Naive thymus-derived CD8-positive, alpha-beta T cell (primary cell): ENCODE data around the gene INPP5D. TPM values are rescaled to one million over a fixed set of nuclear protein-coding genes. Genes with fewer than 3 reads are reported as not detected.
"Not testable (repeated sequence)": the region's sequence is repeated elsewhere in the genome, so short reads cannot be mapped to it uniquely, and the experiment has no call there.

Source experiments
- ATAC-seq, 2 donors: fragments of 150-1000 bp; cut with Tn5 transposase in 1 of 2; sonication (Bioruptor Pico), chemical (Tn5 transposase) in 1 of 2; 1 replicate in 1 of 2; 2 replicates in 1 of 2; pipeline ENCODE4 v1.10.0; 2021; ENCODE audit warnings: mild to moderate bottlenecking in 2 of 2, moderate library complexity in 2 of 2
- POLR2A ChIA-PET: fragments of 350-600 bp; sonication (Branson Sonifier 250); formaldehyde crosslinking; loops from one replicate; lab custom pipeline; 2021; ENCODE audit warnings: antibody characterized with exemption; lab: Charles Lee
- DNase-seq, 10 donors: peaks; one replicate each; pipeline versions ENCODE4 v3.0.0 to v3.0.0-alpha.2; 2020 to 2022
- H3K27ac Mint-ChIP-seq, 10 donors: one replicate each; pipeline ENCODE4 v1.8.0; 2020 to 2022; ENCODE audit warnings: mild to moderate bottlenecking in 10 of 10, mixed read lengths in 10 of 10, moderate library complexity in 4 of 10, inconsistent platforms in 1 of 10
- H3K27me3 Mint-ChIP-seq, 5 donors: one replicate each; pipeline ENCODE4 v1.8.0; 2021 to 2022; ENCODE audit warnings: mixed read lengths in 5 of 5
- H3K36me3 Mint-ChIP-seq, 3 donors: one replicate each; pipeline ENCODE4 v1.8.0; 2020 to 2022; ENCODE audit warnings: mixed read lengths in 3 of 3, mild to moderate bottlenecking in 2 of 3, inconsistent platforms in 1 of 3
- H3K4me1 Mint-ChIP-seq, 4 donors: one replicate each; pipeline ENCODE4 v1.8.0; 2021 to 2022; ENCODE audit warnings: mixed read lengths in 4 of 4
- H3K4me3 Mint-ChIP-seq, 10 donors: one replicate each; pipeline ENCODE4 v1.8.0; 2020 to 2022; ENCODE audit warnings: mild to moderate bottlenecking in 10 of 10, mixed read lengths in 10 of 10, moderate library complexity in 6 of 10, inconsistent platforms in 1 of 10
- H3K9me3 Mint-ChIP-seq, 9 donors: one replicate each; pipeline ENCODE4 v1.8.0; 2020 to 2022; ENCODE audit warnings: mixed read lengths in 9 of 9, mild to moderate bottlenecking in 3 of 9, inconsistent platforms in 1 of 9, moderate library complexity in 1 of 9
- polyA plus RNA-seq, 3 donors: library from polyadenylated mRNA; unstranded; fragments of 300-500 nt; fragmentation: Illumina TruSeq; gene quantifications; one replicate each; pipeline ENCODE4 v1.2.3, GENCODE V29; 2021
- total RNA-seq, 8 experiments: library from RNA in 2 of 8; stranded (reverse) in 2 of 8; gene quantifications; one replicate each; pipeline ENCODE4 v1.2.3 and lab custom pipeline; 2021 to 2026

The INPP5D gene
- total and polyA plus RNA-seq, 5 experiments from 2014 or later = 36.4 to 124 (median 88.3) TPM

- peak overlapping the region in 5 of 10 donors; percentile 25 to 80 (median 61) for H3K27ac Mint-ChIP-seq
- H3K4me3 Mint-ChIP-seq = peak overlapping the region in 6 of 10 donors; percentile 26 to 70 (median 62)
- peaks cover 0 to 38% (median 5%) of the 10 kb centered on the region in 3 donors for H3K36me3 Mint-ChIP-seq
- H3K9me3 Mint-ChIP-seq = no peaks in the 10 kb centered on the region
- POLR2A ChIA-PET = interaction anchor here (0.6 to 3.7 kb wide), 3 partner anchors 13 to 78 kb away, joined by 3 to 16 read pairs (median 3); partner anchors contain the start of gene INPP5D
- ATAC-seq = no peak
- no peaks in the 10 kb centered on the region for H3K27me3 Mint-ChIP-seq
- H3K4me1 Mint-ChIP-seq = peaks cover 44 to 89% (median 78%) of the 10 kb centered on the region in 4 donors
- no peak for DNase-seq
These were observed 55.6 kb downstream of the INPP5D start for GRCh38 chr2:233115741-233116140.

GRCh38 chr2:233116946-233117345 lies 56.8 kb downstream of the INPP5D start:
- POLR2A ChIA-PET = no interaction called here
- ATAC-seq (no peak), DNase-seq (no peak)
- Mint-ChIP-seq H3K36me3 (peaks cover 1 to 39% (median 6%) of the 10 kb centered on the region in 3 donors), H3K4me3 (peak overlapping the region in 5 of 10 donors; percentile 11 to 59 (median 33)), H3K27me3 (no peaks in the 10 kb centered on the region), H3K27ac (peak overlapping the region in 1 of 10 donors; percentile 34), H3K4me1 (peaks cover 44 to 81% (median 72%) of the 10 kb centered on the region in 4 donors), H3K9me3 (no peaks in the 10 kb centered on the region)

- Mint-ChIP-seq H3K27me3 (no peaks in the 10 kb centered on the region), H3K4me1 (peaks cover 43 to 78% (median 71%) of the 10 kb centered on the region in 4 donors), H3K36me3 (peaks cover 4 to 42% (median 10%) of the 10 kb centered on the region in 3 donors), H3K9me3 (no peaks in the 10 kb centered on the region), H3K27ac (peak overlapping the region in 3 of 10 donors; percentile 14 to 84 (median 70)), H3K4me3 (peak overlapping the region in 5 of 10 donors; percentile 20 to 59 (median 33))
- no peak for ATAC-seq
- POLR2A ChIA-PET = no interaction called here
- DNase-seq = no peak
These were observed 57.2 kb downstream of the INPP5D start for GRCh38 chr2:233117351-233117750.

- Mint-ChIP-seq H3K4me3 (peak overlapping the region in 9 of 10 donors; percentile 7 to 77 (median 45)), H3K36me3 (peaks cover 8 to 46% (median 17%) of the 10 kb centered on the region in 3 donors), H3K27ac (peak overlapping the region; percentile 14 to 84 (median 72)), H3K27me3 (no peaks in the 10 kb centered on the region), H3K9me3 (peaks cover 0 to 3% (median 0%) of the 10 kb centered on the region in 9 donors), H3K4me1 (peaks cover 43 to 71% (median 65%) of the 10 kb centered on the region in 4 donors)
- ATAC-seq = no peak
- no peak for DNase-seq
- POLR2A ChIA-PET = no interaction called here
These were observed 57.9 kb downstream of the INPP5D start for GRCh38 chr2:233117811-233118647.

GRCh38 chr2:233118648-233119000 lies 58.5 kb downstream of the INPP5D start:
- Mint-ChIP-seq H3K4me3 (peak overlapping the region in 6 of 10 donors; percentile 7 to 77 (median 53)), H3K9me3 (peaks cover 0 to 3% (median 0%) of the 10 kb centered on the region in 9 donors), H3K27ac (peak overlapping the region in 5 of 10 donors; percentile 19 to 81 (median 70)), H3K4me1 (peaks cover 39 to 66% (median 59%) of the 10 kb centered on the region in 4 donors), H3K27me3 (no peaks in the 10 kb centered on the region), H3K36me3 (peaks cover 8 to 50% (median 22%) of the 10 kb centered on the region in 3 donors)
- DNase-seq (no peak), ATAC-seq (no peak)
- POLR2A ChIA-PET = interaction anchor here (0.8 kb wide), 1 partner anchor 19 kb away, joined by 3 read pairs; no protein-coding TSS in a partner anchor

- H3K36me3 Mint-ChIP-seq = peaks cover 8 to 54% (median 23%) of the 10 kb centered on the region in 3 donors
- ATAC-seq (no peak), DNase-seq (no peak)
- peaks cover 0 to 3% (median 0%) of the 10 kb centered on the region in 9 donors for H3K9me3 Mint-ChIP-seq
- H3K27ac Mint-ChIP-seq = peak overlapping the region in 6 of 10 donors; percentile 4 to 81 (median 62)
- POLR2A ChIA-PET = interaction anchor here (0.8 kb wide), 1 partner anchor 20 kb away, joined by 3 read pairs; no protein-coding TSS in a partner anchor
- H3K4me1 Mint-ChIP-seq = peaks cover 36 to 64% (median 55%) of the 10 kb centered on the region in 4 donors
- H3K4me3 Mint-ChIP-seq = peak overlapping the region in 3 of 10 donors; percentile 24 to 77 (median 32)
- H3K27me3 Mint-ChIP-seq = no peaks in the 10 kb centered on the region
These were observed 59.0 kb downstream of the INPP5D start for GRCh38 chr2:233119123-233119522.

- peaks cover 34 to 62% (median 48%) of the 10 kb centered on the region in 4 donors for H3K4me1 Mint-ChIP-seq
- no peak for ATAC-seq
These were observed 59.7 kb downstream of the INPP5D start for GRCh38 chr2:233119806-233120205.

GRCh38 chr2:233120459-233120858 lies 60.3 kb downstream of the INPP5D start:
- no peak for DNase-seq
- peak overlapping the region in 1 of 10 donors; percentile 33 for H3K27ac Mint-ChIP-seq
- H3K36me3 Mint-ChIP-seq = peaks cover 8 to 63% (median 23%) of the 10 kb centered on the region in 3 donors
- H3K4me1 Mint-ChIP-seq = peaks cover 30 to 58% (median 41%) of the 10 kb centered on the region in 4 donors
- ATAC-seq = no peak
- peaks cover 0 to 3% (median 0%) of the 10 kb centered on the region in 9 donors for H3K9me3 Mint-ChIP-seq
- no peak overlapping the region for H3K4me3 Mint-ChIP-seq
- H3K27me3 Mint-ChIP-seq = no peaks in the 10 kb centered on the region
- POLR2A ChIA-PET = no interaction called here

More at GRCh38 chr2:233119806-233120205, 59.7 kb downstream of the INPP5D start:
- H3K9me3 Mint-ChIP-seq = peaks cover 0 to 3% (median 0%) of the 10 kb centered on the region in 9 donors
- DNase-seq = no peak
- H3K27me3 Mint-ChIP-seq = no peaks in the 10 kb centered on the region
- POLR2A ChIA-PET = no interaction called here
- peaks cover 8 to 59% (median 23%) of the 10 kb centered on the region in 3 donors for H3K36me3 Mint-ChIP-seq
- no peak overlapping the region for H3K4me3 Mint-ChIP-seq
- H3K27ac Mint-ChIP-seq = peak overlapping the region in 5 of 10 donors; percentile 0 to 81 (median 57)

- Mint-ChIP-seq H3K4me3 (no peak overlapping the region), H3K4me1 (peaks cover 23 to 48% (median 34%) of the 10 kb centered on the region in 4 donors), H3K27ac (peak overlapping the region in 2 of 10 donors; percentile 42 to 81), H3K27me3 (no peaks in the 10 kb centered on the region), H3K36me3 (peaks cover 8 to 74% (median 26%) of the 10 kb centered on the region in 3 donors), H3K9me3 (peaks cover 0 to 3% (median 0%) of the 10 kb centered on the region in 9 donors)
- DNase-seq = no peak
- ATAC-seq = no peak
- POLR2A ChIA-PET = interaction anchor here (1.3 kb wide), 1 partner anchor 20 kb away, joined by 3 read pairs; no protein-coding TSS in a partner anchor
These were observed 61.7 kb downstream of the INPP5D start for GRCh38 chr2:233121856-233122255.

- DNase-seq = no peak
- POLR2A ChIA-PET = interaction anchor here (0.7 to 1.3 kb wide), 2 partner anchors 21 to 176 kb away, joined by 3 to 4 read pairs; no protein-coding TSS in a partner anchor
- H3K36me3 Mint-ChIP-seq = peaks cover 8 to 76% (median 32%) of the 10 kb centered on the region in 3 donors
- H3K4me1 Mint-ChIP-seq = peaks cover 22 to 41% (median 28%) of the 10 kb centered on the region in 4 donors
- ATAC-seq = no peak
- no peak overlapping the region for H3K4me3 Mint-ChIP-seq
- peak overlapping the region in 3 of 10 donors; percentile 40 to 82 (median 61) for H3K27ac Mint-ChIP-seq
- no peaks in the 10 kb centered on the region for H3K27me3 Mint-ChIP-seq
- H3K9me3 Mint-ChIP-seq = peaks cover 0 to 3% (median 0%) of the 10 kb centered on the region in 9 donors
These were observed 62.4 kb downstream of the INPP5D start for GRCh38 chr2:233122541-233122940.

GRCh38 chr2:233123576-233123975 lies 63.4 kb downstream of the INPP5D start:
- H3K27me3 Mint-ChIP-seq, H3K4me3 Mint-ChIP-seq, DNase-seq, H3K9me3 Mint-ChIP-seq, ATAC-seq: not testable (repeated sequence)
- H3K27ac Mint-ChIP-seq = peak overlapping the region in 3 of 10 donors; percentile 15 to 66 (median 57)
- peaks cover 12 to 38% (median 18%) of the 10 kb centered on the region in 4 donors for H3K4me1 Mint-ChIP-seq
- POLR2A ChIA-PET = interaction anchor here (0.7 kb wide), 1 partner anchor 114 kb away, joined by 3 read pairs; no protein-coding TSS in a partner anchor
- peaks cover 8 to 76% (median 28%) of the 10 kb centered on the region in 3 donors for H3K36me3 Mint-ChIP-seq
